Fibroblast of lung (primary cell): ENCODE measurements around the gene LANCL2. TPM values are rescaled to one million over a fixed set of nuclear protein-coding genes. Genes with fewer than 3 reads are reported as not detected.
"Not testable (repeated sequence)": the region's sequence is repeated elsewhere in the genome, so short reads cannot be mapped to it uniquely, and the experiment has no call there.

Experiments
- DNase-seq, 2 donors: peaks; one replicate each; pipeline versions ENCODE4 v3.0.0 to v3.0.0-alpha.2; 2010; ENCODE audit warnings: low read depth in 2 of 2
- H2AFZ ChIP-seq: 2 replicates; pipeline ENCODE4 v1.5.1; 2012; ENCODE audit warnings: low read length, control low read depth, inconsistent platforms
- H3K27ac ChIP-seq: 2 replicates; pipeline ENCODE4 v1.5.1; 2011; ENCODE audit warnings: low read length, control low read depth; ENCODE audit not compliant: insufficient read depth
- H3K27me3 ChIP-seq: 2 replicates; pipeline ENCODE4 v1.5.1; 2011; ENCODE audit warnings: mild to moderate bottlenecking, low read length; ENCODE audit not compliant: control insufficient read depth, insufficient read depth
- H3K36me3 ChIP-seq: 2 replicates; pipeline ENCODE4 v1.5.1; 2011; ENCODE audit warnings: low read length; ENCODE audit not compliant: control insufficient read depth, insufficient read depth
- H3K4me1 ChIP-seq: 2 replicates; pipeline ENCODE4 v1.5.1; 2011; ENCODE audit warnings: low read length; ENCODE audit not compliant: control insufficient read depth, insufficient read depth; ENCODE audit errors: extremely low read depth
- H3K4me2 ChIP-seq: 2 replicates; pipeline ENCODE4 v1.5.1; 2011; ENCODE audit warnings: low read length, control low read depth; ENCODE audit not compliant: insufficient read depth; ENCODE audit errors: extremely low read depth
- H3K4me3 ChIP-seq, 4 experiments: fragments of 200-600 bp in 1 of 4; sonication (generic) in 1 of 4; replicated peaks in 1 of 4; 2 replicates each; pipeline ENCODE4 v1.5.1; 2011 to 2016; ENCODE audit warnings: low read length in 4 of 4, low read depth in 3 of 4, mild to moderate bottlenecking in 3 of 4, control low read depth in 2 of 4, inconsistent platforms in 1 of 4, mixed read lengths in 1 of 4; ENCODE audit not compliant: insufficient read depth in 1 of 4; ENCODE audit errors: control extremely low read depth in 1 of 4
- H3K79me2 ChIP-seq: 2 replicates; pipeline ENCODE4 v1.5.1; 2012; ENCODE audit warnings: mild to moderate bottlenecking, low read length, inconsistent platforms; ENCODE audit not compliant: control insufficient read depth, insufficient read depth
- H3K9ac ChIP-seq: 2 replicates; pipeline ENCODE4 v1.5.1; 2011; ENCODE audit warnings: mild to moderate bottlenecking, low read length, control low read depth; ENCODE audit not compliant: insufficient read depth
- H3K9me3 ChIP-seq: 2 replicates; pipeline ENCODE4 v1.5.1; 2012; ENCODE audit warnings: low read depth, low read length; ENCODE audit not compliant: control insufficient read depth, insufficient read depth
- H4K20me1 ChIP-seq: 2 replicates; pipeline ENCODE4 v1.5.1; 2011; ENCODE audit warnings: low read length; ENCODE audit not compliant: control insufficient read depth, insufficient read depth; ENCODE audit errors: extremely low read depth
- EZH2 ChIP-seq: IDR thresholded peaks from 2 replicates; pipeline ENCODE4 v1.5.1; 2012; ENCODE audit warnings: low read length, control low read depth, mild to moderate bottlenecking; ENCODE audit errors: missing control alignments
- polyA plus RNA-seq, 2 donors: library from polyadenylated mRNA; depleted of rRNA in 1 of 2; stranded (reverse) in 1 of 2; unstranded in 1 of 2; fragments of >200 nt; gene quantifications; 2 replicates each; pipeline ENCODE4 v1.2.1, GENCODE V29; 2011 to 2012; ENCODE audit warnings: missing spikeins in 1 of 2
- total RNA-seq: library from RNA; depleted of rRNA; stranded (reverse); fragments of >200 nt; gene quantifications from 2 replicates; pipeline ENCODE4 v1.2.1, GENCODE V29; 2014
- TF ChIP-seq, protein P1 (sequence below), 2 donors: IDR thresholded peaks in 1 of 2; conservative IDR thresholded peaks in 1 of 2; 1 replicate in 1 of 2; 2 replicates in 1 of 2; pipeline ENCODE4 v1.5.1; 2011 to 2012; ENCODE audit warnings: low read length in 2 of 2, control low read depth in 1 of 2, inconsistent platforms in 1 of 2, low read depth in 1 of 2, mild to moderate bottlenecking in 1 of 2

Gene LANCL2
- total and polyA plus RNA-seq, 2 donors (not counting 1 experiment from before 2014, with no cell fraction given), result 8.9 to 15.0 TPM

- TF ChIP-seq, protein P1, sequence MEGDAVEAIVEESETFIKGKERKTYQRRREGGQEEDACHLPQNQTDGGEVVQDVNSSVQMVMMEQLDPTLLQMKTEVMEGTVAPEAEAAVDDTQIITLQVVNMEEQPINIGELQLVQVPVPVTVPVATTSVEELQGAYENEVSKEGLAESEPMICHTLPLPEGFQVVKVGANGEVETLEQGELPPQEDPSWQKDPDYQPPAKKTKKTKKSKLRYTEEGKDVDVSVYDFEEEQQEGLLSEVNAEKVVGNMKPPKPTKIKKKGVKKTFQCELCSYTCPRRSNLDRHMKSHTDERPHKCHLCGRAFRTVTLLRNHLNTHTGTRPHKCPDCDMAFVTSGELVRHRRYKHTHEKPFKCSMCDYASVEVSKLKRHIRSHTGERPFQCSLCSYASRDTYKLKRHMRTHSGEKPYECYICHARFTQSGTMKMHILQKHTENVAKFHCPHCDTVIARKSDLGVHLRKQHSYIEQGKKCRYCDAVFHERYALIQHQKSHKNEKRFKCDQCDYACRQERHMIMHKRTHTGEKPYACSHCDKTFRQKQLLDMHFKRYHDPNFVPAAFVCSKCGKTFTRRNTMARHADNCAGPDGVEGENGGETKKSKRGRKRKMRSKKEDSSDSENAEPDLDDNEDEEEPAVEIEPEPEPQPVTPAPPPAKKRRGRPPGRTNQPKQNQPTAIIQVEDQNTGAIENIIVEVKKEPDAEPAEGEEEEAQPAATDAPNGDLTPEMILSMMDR (conservative IDR thresholded peaks at IDR 0.05 in 1 of 2, IDR thresholded peaks at IDR 0.05 in 1 of 2; ENCODE audit: low read depth in 1 of 2, low read length in 2 of 2), result no peak
- TF ChIP-seq EZH2, result no peak
- Histone ChIP-seq H4K20me1 (no peaks in the 10 kb centered on the region), H3K9me3 (no peaks in the 10 kb centered on the region), H3K4me2 (no peak overlapping the region), H3K4me3 (no peak overlapping the region), H3K9ac (no peak overlapping the region), H2AFZ (no peak overlapping the region), H3K79me2 (no peaks in the 10 kb centered on the region), H3K36me3 (peaks cover 1% of the 10 kb centered on the region), H3K4me1 (no peaks in the 10 kb centered on the region), H3K27ac (no peak overlapping the region), H3K27me3 (no peaks in the 10 kb centered on the region)
- DNase-seq, result no peak
Measured at GRCh38 chr7:55469721-55470120, 104.6 kb downstream of the LANCL2 start.

DNA sequence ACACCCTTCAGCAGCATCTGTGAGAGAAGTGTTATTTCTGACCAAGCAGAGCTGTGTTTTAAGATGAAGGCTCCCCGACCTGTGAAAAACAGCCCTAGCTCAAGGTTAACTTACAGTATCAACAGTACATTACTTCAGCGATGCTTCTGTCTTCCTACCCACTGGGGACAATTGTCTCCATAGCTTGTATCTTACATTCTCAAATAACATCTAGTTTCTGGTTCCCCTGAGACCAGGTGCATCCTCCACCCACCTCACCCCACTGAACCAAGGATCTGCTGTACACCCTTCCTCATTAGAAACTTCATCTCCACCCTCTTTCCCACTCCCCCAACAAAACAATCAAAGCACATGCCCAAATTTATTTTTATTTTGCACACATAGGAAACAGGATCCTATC, 105.1 kb downstream of the LANCL2 start:
- DNase-seq, result no peak
- Histone ChIP-seq H3K27ac (no peak overlapping the region), H3K27me3 (no peaks in the 10 kb centered on the region), H3K4me2 (no peak overlapping the region), H3K36me3 (peaks cover 1% of the 10 kb centered on the region), H4K20me1 (no peaks in the 10 kb centered on the region), H3K9me3 (no peaks in the 10 kb centered on the region), H3K9ac (no peak overlapping the region), H3K79me2 (no peaks in the 10 kb centered on the region), H3K4me1 (no peaks in the 10 kb centered on the region), H2AFZ (no peak overlapping the region), H3K4me3 (no peak overlapping the region)
- TF ChIP-seq EZH2, result no peak
- TF ChIP-seq, protein P1 (conservative IDR thresholded peaks at IDR 0.05 in 1 of 2, IDR thresholded peaks at IDR 0.05 in 1 of 2; ENCODE audit: low read depth in 1 of 2, low read length in 2 of 2), result no peak

GRCh38 chr7:55471594-55471993, 106.5 kb downstream of the LANCL2 start:
- DNase-seq, H3K27ac ChIP-seq, H3K9me3 ChIP-seq, H2AFZ ChIP-seq, H3K79me2 ChIP-seq, H3K4me1 ChIP-seq, H3K27me3 ChIP-seq, H3K4me2 ChIP-seq, H3K36me3 ChIP-seq, H3K4me3 ChIP-seq, H4K20me1 ChIP-seq, H3K9ac ChIP-seq: not testable (repeated sequence)

- H3K36me3 ChIP-seq, H4K20me1 ChIP-seq, H3K4me3 ChIP-seq, H2AFZ ChIP-seq, H3K79me2 ChIP-seq, DNase-seq, H3K9ac ChIP-seq, H3K27ac ChIP-seq, H3K4me2 ChIP-seq, H3K27me3 ChIP-seq, H3K9me3 ChIP-seq: not testable (repeated sequence)
- peaks cover 12% of the 10 kb centered on the region for H3K4me1 ChIP-seq
Measured at GRCh38 chr7:55472406-55472805, 107.3 kb downstream of the LANCL2 start.
